Gastroesophageal sphincter (tissue), 4 donors: ENCODE measurements around the gene KCNH8. TPM values are rescaled to one million over a fixed set of nuclear protein-coding genes. Genes with fewer than 3 reads are reported as not detected.

Experiments used
- ATAC-seq: fragments of 150-250 bp; one replicate; pipeline ENCODE4 v1.9.1; 2016; ENCODE audit warnings: mild to moderate bottlenecking, moderate library complexity
- H3K27ac ChIP-seq, 4 donors: fragments of 200-600 bp; sonication (generic) in 3 of 4; 1 replicate in 3 of 4; 2 replicates in 1 of 4; pipeline ENCODE4 v1.5.1; 2016 to 2019
- H3K27me3 ChIP-seq: fragments of 200-600 bp; sonication (generic); one replicate; pipeline ENCODE4 v1.5.1; 2019
- H3K36me3 ChIP-seq, 2 donors: fragments of 200-600 bp; sonication (generic); one replicate each; pipeline ENCODE4 v1.5.1; 2019; ENCODE audit warnings: control low read depth in 1 of 2
- H3K4me1 ChIP-seq, 3 donors: fragments of 200-600 bp; sonication (generic); 1 replicate in 2 of 3; 2 replicates in 1 of 3; pipeline ENCODE4 v1.5.1; 2016 to 2019; ENCODE audit warnings: control low read depth in 2 of 3
- H3K4me3 ChIP-seq, 2 donors: fragments of 200-600 bp; sonication (generic); one replicate each; pipeline ENCODE4 v1.5.1; 2019; ENCODE audit warnings: mild to moderate bottlenecking in 1 of 2, moderate library complexity in 1 of 2
- H3K9me3 ChIP-seq, 3 donors: fragments of 200-600 bp; sonication (generic); one replicate each; pipeline ENCODE4 v1.5.1; 2017 to 2019; ENCODE audit warnings: control low read depth in 2 of 3
- CTCF ChIP-seq, 4 experiments: fragments of 200-600 bp in 2 of 4; fragments of 450-650 bp in 2 of 4; sonication (generic) in 1 of 4; IDR thresholded peaks; one replicate each; pipeline ENCODE4 v1.5.1; 2017 to 2019; ENCODE audit warnings: antibody characterized with exemption in 4 of 4, mild to moderate bottlenecking in 2 of 4, moderate library complexity in 2 of 4
- EP300 ChIP-seq: sonication (generic); formaldehyde crosslinking; IDR thresholded peaks from one replicate; pipeline ENCODE4 v1.6.1; 2017; ENCODE audit warnings: antibody characterized with exemption, mild to moderate bottlenecking
- POLR2A ChIP-seq, 2 donors: fragments of 450-650 bp; IDR thresholded peaks; one replicate each; pipeline ENCODE4 v1.6.1; 2017; ENCODE audit warnings: antibody characterized with exemption in 2 of 2, mild to moderate bottlenecking in 2 of 2, moderate library complexity in 1 of 2
- POLR2AphosphoS5 ChIP-seq: sonication (generic); formaldehyde crosslinking; IDR thresholded peaks from one replicate; pipeline ENCODE4 v1.6.1; 2017; ENCODE audit warnings: antibody characterized with exemption
- WGBS, 2 donors: methylation state at CpG; one replicate each; pipeline ENCODE4 v1.1.5; 2018; ENCODE audit warnings: low coverage in 1 of 2; 5-methylcytosine and 5-hydroxymethylcytosine counted together
- total RNA-seq, 4 donors: library from RNA; depleted of rRNA; stranded (reverse); fragments of >200 nt; gene quantifications; one replicate each; pipeline ENCODE4 v1.1.0, GENCODE V29; 2016

KCNH8 gene
- total RNA-seq, 4 donors from 2014 or later: 0.19 to 0.62 (median 0.40) TPM; not detected in 1

- WGBS, 2 donors: 80 to 90% methylated on average over 6 of the region's 6 CpGs
- Histone ChIP-seq H3K9me3 (no peaks in the 10 kb centered on the region), H3K4me3 (no peak overlapping the region), H3K27me3 (no peaks in the 10 kb centered on the region), H3K36me3 (no peaks in the 10 kb centered on the region), H3K4me1 (no peaks in the 10 kb centered on the region), H3K27ac (no peak overlapping the region)
- TF ChIP-seq CTCF (IDR thresholded peaks at IDR 0.05) (no peak), EP300 (no peak), POLR2AphosphoS5 (no peak), POLR2A (IDR thresholded peaks at IDR 0.05) (no peak)
- ATAC-seq: no peak
These were observed 217.2 kb downstream of the KCNH8 start for GRCh38 chr3:19365471-19365870.

DNA sequence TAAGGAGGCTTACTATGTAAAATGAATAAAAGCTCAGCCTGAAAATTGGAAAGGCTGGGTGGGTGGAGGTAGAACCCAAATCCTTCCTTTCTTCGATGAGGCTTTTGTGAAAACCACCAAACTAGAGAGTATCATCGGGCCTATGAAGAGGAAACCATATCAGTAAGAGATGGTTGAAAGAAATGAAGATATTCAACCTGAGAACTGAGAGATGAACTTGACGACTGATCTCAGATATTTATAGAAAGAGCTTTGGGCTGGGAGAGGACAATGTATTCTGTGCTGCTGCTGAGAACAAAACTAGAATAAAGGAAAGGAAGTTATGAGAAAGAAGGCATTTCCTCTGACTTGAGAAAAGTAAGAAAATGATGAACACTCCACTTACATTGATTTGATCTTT lies 236.6 kb downstream of the KCNH8 start:
- WGBS, 2 donors: 81 to 85% methylated on average over 3 of the region's 3 CpGs
- Histone ChIP-seq H3K27me3 (no peaks in the 10 kb centered on the region), H3K36me3 (no peaks in the 10 kb centered on the region), H3K9me3 (no peaks in the 10 kb centered on the region), H3K4me3 (no peak overlapping the region), H3K4me1 (no peaks in the 10 kb centered on the region), H3K27ac (no peak overlapping the region)
- ATAC-seq: no peak
- TF ChIP-seq CTCF (IDR thresholded peaks at IDR 0.05): no peak

DNA sequence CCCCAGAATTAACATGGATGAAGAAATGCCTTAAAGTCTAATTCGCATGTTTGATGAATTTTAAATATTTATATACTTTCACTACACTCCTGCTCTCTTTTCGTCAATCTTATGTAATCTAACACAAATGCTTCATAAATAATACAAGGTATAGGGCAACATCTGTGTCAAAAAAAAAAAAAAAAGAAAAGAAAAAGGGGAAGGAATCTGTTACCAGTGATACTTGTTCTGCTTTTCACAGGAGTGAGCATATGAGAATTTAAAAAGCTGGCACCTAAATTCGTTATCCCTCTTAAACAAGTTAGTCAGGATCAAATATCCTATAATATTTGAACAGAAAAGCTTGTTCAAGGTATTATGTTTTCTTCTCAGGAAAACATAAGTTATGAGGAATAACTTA lies 243.8 kb downstream of the KCNH8 start:
- Histone ChIP-seq H3K9me3 (no peaks in the 10 kb centered on the region), H3K4me1 (no peaks in the 10 kb centered on the region), H3K27me3 (no peaks in the 10 kb centered on the region), H3K36me3 (no peaks in the 10 kb centered on the region), H3K27ac (no peak overlapping the region), H3K4me3 (no peak overlapping the region)
- 56 to 67% methylated on average over 3 of the region's 3 CpGs for WGBS, 2 donors
- TF ChIP-seq EP300: no peak
- TF ChIP-seq POLR2A (IDR thresholded peaks at IDR 0.05): no peak
- no peak for TF ChIP-seq CTCF (IDR thresholded peaks at IDR 0.05)
- no peak for TF ChIP-seq POLR2AphosphoS5
- ATAC-seq: no peak

GRCh38 chr3:19394946-19395345 lies 246.6 kb downstream of the KCNH8 start:
- no peak for ATAC-seq
- no peaks in the 10 kb centered on the region for H3K27me3 ChIP-seq
- no peaks in the 10 kb centered on the region for H3K9me3 ChIP-seq
- 92 to 93% methylated on average over 6 to 8 of the region's 8 CpGs for WGBS, 2 donors
- no peak overlapping the region for H3K27ac ChIP-seq
- H3K4me1 ChIP-seq: no peaks in the 10 kb centered on the region
- TF ChIP-seq POLR2A (IDR thresholded peaks at IDR 0.05): no peak
- TF ChIP-seq CTCF (IDR thresholded peaks at IDR 0.05): no peak
- no peaks in the 10 kb centered on the region for H3K36me3 ChIP-seq
- no peak overlapping the region for H3K4me3 ChIP-seq

DNA sequence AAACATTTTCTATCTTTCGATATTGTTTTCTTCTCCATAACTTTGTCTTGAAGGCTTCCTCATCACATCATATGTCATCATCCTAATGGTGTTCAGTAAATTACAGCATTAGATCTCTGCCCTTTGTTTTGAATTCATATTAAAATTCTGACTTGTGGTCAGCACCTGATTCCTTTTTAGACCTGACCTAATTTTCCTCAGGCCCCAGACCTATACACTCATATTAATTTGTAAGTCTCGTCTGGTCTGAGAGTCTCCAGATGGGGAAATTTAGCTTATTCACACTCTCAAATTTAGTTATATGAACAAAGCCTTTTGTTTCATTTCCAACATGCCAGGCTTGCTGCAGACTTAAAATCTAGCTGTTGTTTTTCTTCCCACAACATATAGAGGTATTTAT lies 248.4 kb downstream of the KCNH8 start:
- Histone ChIP-seq H3K27me3 (no peaks in the 10 kb centered on the region), H3K27ac (no peak overlapping the region), H3K9me3 (no peaks in the 10 kb centered on the region), H3K36me3 (no peaks in the 10 kb centered on the region), H3K4me3 (no peak overlapping the region), H3K4me1 (no peaks in the 10 kb centered on the region)
- WGBS, 2 donors: 63 to 85% methylated on average over 2 of the region's 2 CpGs
- ATAC-seq: no peak
- TF ChIP-seq POLR2AphosphoS5: no peak
- no peak for TF ChIP-seq EP300
- TF ChIP-seq CTCF (IDR thresholded peaks at IDR 0.05): no peak
- no peak for TF ChIP-seq POLR2A (IDR thresholded peaks at IDR 0.05)
